Suprapubic skin (tissue), 4 donors: ENCODE measurements around the gene ZBTB20.

Experiments
- CTCF ChIP-seq, 2 donors: fragments of 200-600 bp in 1 of 2; fragments of 450-650 bp in 1 of 2; sonication (generic) in 1 of 2; IDR thresholded peaks; one replicate each; pipeline ENCODE4 v1.5.1; 2016 to 2019; ENCODE audit warnings: antibody characterized with exemption in 2 of 2, mild to moderate bottlenecking in 1 of 2, moderate library complexity in 1 of 2
- EP300 ChIP-seq: sonication (generic); formaldehyde crosslinking; IDR thresholded peaks from one replicate; pipeline ENCODE4 v1.6.1; 2017; ENCODE audit warnings: antibody characterized with exemption
- POLR2AphosphoS5 ChIP-seq, 3 donors: sonication (generic); formaldehyde crosslinking; IDR thresholded peaks; one replicate each; pipeline ENCODE4 v1.6.1; 2017; ENCODE audit warnings: antibody characterized with exemption in 3 of 3

DNA sequence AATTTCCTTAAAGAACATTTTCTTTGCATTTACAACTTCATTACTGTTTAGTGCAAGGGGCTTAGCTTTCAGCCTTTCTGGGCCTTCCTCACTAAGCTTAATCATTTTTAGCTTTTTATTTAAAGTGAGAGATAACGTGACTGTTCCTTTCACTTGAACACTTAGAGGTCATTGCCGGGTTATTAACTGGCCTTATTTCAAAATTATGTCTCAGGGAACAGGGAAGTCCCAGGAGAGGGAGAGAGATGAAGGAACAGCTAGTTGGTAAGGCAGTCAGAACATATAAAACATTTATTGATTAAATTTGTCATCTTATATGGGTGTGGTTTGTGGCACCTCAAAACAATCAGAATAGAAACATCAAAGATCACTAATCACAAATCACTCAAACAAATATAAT, 584.5 kb downstream of the ZBTB20 start:
- TF ChIP-seq CTCF (IDR thresholded peaks at IDR 0.05): no peak
- no peak for TF ChIP-seq EP300
- no peak for TF ChIP-seq POLR2AphosphoS5 (IDR thresholded peaks at IDR 0.05)
